DLD1 (cell line): ENCODE results near the gene CATSPERD.
"Not testable (repeated sequence)": the region's sequence is repeated elsewhere in the genome, so short reads cannot be mapped to it uniquely, and the experiment has no call there.

Experiments
- in situ Hi-C: cut with HindIII; loops from 2 replicates; pipeline ENCODE4 v1.10.0; 2017; ENCODE audit warnings: low sequenced_read_pairs

The CATSPERD gene

GRCh38 chr19:5697022-5697889 lies 23.2 kb upstream of the CATSPERD start:
- in situ Hi-C loops: no loop called here

DNA sequence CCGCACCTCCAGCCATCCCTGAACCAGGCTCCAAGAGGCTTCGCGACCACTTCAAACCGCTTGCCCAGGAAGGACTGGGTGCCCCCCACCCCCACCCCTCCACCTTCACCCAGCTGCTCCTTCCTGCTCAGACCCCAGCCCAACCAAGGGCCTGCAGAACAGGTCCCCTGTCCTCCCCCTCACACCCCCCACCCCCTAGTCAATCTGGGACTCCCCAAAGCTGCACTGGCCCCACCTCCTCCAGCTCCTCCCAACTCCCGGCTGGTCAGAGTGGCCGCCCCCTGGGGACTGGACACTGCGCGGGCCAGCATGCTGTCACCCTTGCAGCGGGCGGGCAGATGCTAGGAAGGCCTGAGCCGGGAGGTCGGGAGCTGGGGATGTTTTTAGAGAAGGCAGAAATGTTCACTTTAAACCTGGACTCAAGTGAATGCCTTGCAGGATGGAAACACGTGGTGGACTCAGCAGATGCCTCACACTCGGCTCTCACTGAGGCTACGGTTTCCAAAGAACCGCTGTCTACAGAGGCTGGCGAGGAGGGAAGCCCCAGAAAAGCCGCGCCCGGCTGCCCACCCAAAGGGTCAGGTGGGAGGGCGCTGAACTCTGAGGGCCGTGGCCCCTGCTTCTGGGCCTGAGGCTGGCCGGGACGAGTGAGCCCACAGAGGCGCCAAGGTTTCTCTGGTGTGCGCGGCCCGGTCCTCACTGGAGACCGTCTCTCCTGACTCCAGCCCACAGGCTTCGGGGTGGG lies 22.4 kb upstream of the CATSPERD start:
- in situ Hi-C loops: no loop called here

DNA sequence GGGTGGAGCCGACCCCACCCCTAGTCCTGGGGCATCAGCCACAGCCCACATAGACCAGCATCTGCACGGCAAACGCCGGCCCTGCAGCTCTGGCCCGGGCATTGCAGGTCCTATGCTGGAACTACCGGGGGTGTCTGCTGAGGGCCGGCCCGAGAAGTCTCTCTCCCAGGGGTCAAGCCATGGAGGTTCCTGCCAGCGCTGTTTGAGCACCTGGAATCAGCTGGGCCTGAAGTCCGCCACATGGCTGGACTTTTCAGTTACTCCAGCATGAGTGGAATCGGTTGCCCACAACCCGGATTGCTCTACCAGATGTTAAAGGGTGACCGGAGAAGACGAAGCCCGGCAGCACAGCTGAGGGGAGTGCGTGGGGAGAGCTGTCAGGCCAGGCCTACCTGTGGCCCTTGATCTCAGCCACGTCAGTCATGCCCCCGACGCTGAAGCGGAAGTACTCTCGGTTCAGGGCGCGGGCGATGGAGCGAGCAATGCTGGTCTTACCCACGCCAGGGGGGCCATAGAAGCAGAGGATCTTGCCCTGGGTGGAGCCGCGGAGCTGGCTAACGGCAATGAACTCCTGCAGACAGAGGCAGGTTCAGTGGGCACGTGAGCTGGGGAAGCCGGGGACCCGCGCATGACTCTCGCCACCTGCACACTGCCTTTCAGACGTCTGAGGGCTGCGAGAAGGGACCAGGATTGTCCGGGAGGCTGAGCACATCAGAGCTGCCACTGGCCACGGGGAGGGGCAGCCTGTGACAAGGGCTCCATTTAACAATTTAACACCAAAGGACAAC lies 21.6 kb upstream of the CATSPERD start:
- in situ Hi-C loops: no loop called here

DNA sequence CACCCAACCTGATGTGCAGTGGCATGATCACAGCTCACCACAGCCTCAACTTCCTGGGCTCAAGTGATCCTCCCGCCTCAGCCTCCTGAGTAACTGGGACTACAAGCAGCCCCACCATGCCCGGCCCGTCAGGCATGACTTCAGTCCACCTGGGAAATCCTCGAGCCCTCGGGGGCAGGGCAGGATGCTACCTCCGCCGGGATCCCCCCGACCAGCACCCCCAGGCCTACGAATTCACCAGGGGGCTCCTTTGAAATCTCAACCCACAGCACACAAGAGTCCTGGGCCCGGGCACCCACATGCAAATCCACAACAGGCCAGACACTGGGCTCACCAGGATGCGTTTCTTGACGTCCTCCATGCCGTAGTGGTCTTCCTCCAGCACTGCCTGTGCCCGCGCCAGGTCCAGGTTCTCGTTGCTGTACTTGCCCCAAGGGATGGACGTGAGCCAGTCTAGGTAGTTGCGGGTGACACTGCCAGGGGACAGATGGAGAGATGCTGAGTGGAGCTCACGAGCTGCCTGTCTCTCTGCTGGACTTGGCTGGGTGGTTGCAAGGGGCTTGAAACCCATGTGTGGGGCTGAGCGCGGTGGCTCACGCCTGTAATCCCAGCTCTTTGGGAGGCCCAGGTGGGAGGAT lies 19.9 kb upstream of the CATSPERD start:
- in situ Hi-C loops: no loop called here

DNA sequence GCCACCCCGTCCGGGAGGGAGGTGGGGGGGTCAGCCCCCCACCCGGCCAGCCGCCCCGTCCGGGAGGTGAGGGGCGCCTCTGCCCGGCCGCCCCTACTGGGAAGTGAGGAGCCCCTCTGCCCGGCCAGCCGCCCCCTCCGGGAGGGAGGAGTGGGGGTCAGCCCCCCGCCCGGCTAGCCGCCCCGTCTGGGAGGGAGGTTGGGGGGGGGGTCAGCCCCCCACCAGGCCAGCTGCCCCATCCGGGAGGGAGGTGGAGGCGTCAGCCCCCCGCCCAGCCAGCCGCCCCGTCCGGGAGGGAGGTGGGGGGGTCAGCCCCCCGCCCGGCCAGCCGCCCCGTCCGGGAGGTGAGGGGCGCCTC lies 18.4 kb upstream of the CATSPERD start:
- in situ Hi-C loops: not testable (repeated sequence)

GRCh38 chr19:5703819-5704818 lies 16.3 kb upstream of the CATSPERD start:
- in situ Hi-C loops: no loop called here

GRCh38 chr19:5705552-5705951 lies 14.9 kb upstream of the CATSPERD start:
- in situ Hi-C loops: no loop called here

DNA sequence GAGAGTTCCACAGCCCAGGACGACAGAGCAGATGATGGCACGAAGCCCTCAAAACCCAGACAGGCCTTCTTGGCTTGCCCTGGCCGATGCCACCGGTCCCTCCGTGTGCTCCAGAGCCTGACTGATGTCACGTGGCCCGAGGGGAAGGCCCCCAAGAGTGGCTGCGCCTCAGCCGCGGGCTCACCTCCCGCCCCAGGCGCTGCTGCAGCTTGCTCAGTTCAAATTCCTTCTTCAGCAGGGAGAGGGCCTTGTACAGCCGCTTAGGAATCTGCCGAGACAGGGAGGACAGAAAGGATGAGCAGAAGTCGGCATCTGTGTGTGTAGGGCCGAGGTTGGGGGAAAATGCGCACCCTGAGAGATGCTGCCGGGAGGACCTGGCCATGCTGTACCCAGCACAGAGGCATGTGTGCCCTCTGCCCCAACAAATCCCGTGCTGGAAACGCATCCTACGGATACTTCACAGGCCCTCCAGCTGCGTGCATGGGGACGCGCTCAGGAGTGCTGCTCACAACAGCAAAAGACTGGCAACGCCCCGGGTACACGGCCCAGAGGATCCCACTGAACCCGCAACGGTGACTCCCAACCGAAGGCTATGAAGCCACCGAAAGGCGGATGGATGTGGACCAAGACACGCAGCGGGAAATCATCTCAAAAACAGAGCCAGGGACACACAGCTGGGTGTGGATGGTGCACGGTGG lies 13.4 kb upstream of the CATSPERD start:
- in situ Hi-C loops: no loop called here

DNA sequence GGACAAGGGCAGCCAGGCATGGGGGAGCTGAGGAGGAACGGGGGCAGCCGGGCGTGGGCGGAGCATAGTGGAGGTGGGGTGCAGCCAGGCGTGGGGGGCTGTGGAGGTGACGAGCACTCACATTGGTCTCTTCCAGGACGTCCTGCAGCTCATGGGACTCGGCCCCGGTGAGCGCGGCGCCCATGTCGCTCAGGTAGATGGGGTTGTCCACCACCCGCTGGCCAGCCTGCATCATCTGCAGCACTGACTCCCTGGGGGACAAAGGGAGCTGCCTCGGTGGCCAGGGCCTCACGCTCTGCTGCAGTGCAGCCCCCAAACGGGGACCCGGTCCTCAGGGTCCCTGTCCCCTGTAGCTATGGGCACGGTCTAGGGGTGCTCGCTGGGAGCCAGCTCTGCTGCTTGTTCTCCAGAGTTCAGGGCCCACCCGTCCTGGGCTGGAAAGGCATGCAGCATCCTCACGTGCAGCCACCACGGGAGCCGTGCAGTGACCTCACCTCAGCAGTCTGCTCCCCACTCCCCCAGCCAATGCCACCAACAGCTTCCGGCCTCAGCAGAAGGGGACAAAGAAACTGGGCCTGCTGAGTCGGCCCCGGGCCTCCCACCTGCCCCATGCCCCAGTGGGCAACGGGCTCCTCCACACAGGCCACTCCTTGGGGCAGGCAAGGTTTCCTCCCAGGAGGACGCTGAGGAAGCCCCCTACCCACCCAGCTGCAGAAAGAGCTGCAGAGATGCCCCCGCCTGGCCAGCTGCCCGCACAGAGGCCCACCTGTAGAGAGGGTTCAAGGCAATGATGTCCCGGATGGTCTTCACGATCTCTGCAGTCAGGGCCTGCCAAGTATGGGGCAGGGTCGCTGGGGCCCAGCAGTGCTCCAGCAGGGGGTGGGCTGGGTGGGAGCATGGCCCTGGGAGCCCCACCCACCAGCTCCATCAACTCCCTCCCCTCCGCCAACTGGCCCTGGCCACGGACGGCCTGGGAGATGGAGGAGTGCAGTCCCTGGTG lies 12.6 kb upstream of the CATSPERD start:
- in situ Hi-C loops: no loop called here

GRCh38 chr19:5711025-5711424 lies 9.4 kb upstream of the CATSPERD start:
- in situ Hi-C loops: no loop called here

- in situ Hi-C loops: no loop called here
These were observed 8.7 kb upstream of the CATSPERD start for GRCh38 chr19:5711713-5712161.

DNA sequence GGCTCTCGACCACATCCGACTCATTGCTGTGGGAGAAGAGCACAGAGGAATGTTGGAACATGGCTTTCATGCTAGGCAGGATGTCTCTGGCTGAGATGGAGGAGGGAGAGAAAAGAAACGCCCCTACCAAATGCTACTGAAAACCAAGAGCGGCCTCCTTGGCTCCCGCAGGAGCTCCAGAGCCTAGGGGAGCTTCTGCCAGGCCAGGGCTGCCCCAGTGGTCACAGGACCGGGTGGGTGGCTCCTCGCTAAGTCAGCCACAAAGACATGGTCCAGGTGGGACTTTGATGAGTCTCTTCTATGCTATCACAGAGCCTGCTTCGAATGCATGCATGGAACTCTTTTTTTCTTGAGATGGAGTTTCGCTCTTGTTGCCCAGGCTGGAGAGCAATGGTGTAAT lies 7.2 kb upstream of the CATSPERD start:
- in situ Hi-C loops: no loop called here

- in situ Hi-C loops: no loop called here
These were observed 5.6 kb upstream of the CATSPERD start for GRCh38 chr19:5714816-5715215.

- in situ Hi-C loops: no loop called here
These were observed 3.1 kb upstream of the CATSPERD start for GRCh38 chr19:5717215-5717935.

DNA sequence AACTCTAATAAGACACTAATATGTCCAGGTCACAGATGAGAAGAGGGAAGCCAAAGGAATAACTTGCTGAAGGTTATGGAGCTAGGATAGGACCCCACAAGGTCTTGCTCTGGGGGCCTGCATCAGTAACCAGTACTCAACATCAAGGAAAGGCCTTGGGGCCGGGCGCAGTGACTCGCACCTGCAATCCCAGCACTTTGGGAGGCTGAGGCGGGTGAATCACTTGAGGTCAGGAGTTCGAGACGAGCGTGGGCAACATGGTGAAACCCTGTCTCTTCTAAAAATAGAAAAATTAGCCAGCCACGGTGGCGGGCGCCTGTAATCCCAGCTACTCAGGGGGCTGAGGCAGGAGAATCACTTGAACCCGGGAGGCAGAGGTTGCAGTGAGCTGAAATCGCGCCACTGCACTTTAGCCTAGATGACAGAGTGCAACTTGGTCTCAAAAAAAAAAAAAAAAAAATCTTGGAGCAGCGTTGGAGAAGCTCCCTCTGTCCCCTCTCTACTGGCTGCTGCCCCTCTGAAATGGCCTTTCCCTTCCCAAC lies 2.3 kb upstream of the CATSPERD start:
- in situ Hi-C loops: no loop called here

DNA sequence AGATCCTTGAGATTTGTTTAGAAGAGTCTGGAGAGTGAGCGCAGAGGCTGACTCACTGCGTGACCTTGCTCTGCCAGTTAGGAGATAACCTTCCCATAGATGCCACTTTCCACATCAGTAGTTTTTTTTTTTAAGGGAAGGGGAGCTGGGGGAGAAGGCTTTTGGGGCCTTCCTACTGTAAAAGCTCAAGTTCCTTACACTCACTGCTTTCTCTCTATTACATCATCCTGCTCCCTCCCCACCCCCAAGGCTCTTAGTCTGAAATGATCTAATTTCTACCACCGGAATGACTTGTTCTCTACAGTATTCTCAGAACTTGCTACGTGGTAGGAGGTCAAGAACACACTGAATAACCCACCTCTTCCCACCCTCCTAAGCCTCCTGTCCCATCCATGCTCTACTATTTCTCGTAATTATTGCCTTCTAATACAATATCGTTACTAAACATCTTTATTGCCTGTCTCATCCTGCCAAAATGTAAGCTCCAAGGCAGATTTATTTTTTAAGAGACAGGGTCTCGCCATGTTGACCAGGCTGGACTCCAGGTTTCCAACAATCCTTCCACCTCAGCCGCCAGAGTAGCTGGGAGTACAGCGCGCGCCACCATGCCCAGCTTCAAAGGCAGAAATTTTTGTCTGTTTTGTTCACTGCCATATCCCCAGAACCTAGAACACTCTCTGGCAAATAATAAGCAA lies 1.7 kb upstream of the CATSPERD start:
- in situ Hi-C loops: no loop called here
